DMS153 treated with DMSO at 0.1 percent for 48 hours (cell line): ENCODE measurements around the gene TBCEL.
"Not testable (repeated sequence)": the region's sequence is repeated elsewhere in the genome, so short reads cannot be mapped to it uniquely, and the experiment has no call there.

Experiments used
- DNase-seq: peaks from one replicate; lab custom pipeline; 2025; ENCODE audit not compliant: unreplicated experiment; lab: John Stamatoyannopoulos, UW

Gene TBCEL

DNA sequence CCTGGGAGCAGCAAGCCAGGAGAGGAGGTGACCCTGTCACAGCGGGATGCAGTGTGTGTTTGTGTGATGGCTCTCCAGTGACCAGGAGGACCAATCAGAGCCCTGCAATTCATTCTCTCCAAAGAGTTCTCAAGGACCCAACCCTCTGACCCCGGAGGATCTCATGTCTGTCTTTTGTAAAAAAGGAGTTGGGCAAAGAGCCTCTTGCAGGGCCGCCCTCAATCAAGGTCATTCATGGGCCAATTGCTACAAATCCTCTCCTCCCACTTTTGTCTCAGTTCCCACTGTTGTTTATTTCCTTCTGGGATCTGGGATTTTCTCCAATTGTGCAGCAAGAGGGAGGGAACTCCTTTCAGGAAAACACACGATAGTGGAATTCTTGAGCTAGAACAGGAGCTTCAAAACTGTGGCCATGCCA, 81.2 kb downstream of the TBCEL start:
- no peak for DNase-seq

- no peak for DNase-seq
Observed at GRCh38 chr11:121105481-121106195, 81.7 kb downstream of the TBCEL start.

GRCh38 chr11:121106812-121107211, 82.9 kb downstream of the TBCEL start:
- DNase-seq = peak; percentile 55

DNA sequence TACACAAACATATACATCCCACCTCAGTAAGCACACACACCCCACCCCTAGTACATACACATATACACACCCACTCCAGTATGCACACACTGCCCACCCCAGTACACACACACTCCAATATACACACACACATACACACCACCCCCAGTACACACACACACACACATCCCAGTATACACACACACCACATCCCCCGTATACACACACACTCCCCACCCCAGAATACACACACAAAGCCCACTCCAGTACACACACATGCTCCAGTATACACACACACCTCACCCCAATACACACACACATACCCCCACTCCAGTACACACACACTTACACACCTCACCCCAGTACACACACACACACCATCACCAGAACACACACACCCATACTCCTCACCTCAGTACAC, 84.5 kb downstream of the TBCEL start:
- no peak for DNase-seq

DNA sequence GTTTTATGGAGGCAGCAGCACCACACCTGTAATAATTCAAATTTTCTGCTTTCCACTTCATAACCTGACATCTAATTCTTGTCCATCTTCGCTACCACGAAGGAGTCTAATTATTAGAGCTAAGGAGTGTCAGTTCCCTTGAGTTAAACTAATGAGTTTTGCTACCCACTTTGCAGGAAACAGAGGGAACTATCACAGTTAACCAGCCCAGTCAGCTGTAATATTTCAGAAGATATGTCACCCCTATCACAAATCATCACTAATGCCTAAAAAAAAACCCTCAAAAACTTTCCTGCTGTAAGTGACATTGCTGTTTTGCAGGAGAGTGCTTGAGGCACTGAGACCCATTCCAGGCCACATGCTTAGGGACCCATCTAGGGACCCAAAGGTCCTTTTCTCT, 85.6 kb downstream of the TBCEL start:
- no peak for DNase-seq

GRCh38 chr11:121109916-121110586, 86.1 kb downstream of the TBCEL start:
- DNase-seq = no peak

- DNase-seq = no peak
Observed at GRCh38 chr11:121110871-121111724, 87.2 kb downstream of the TBCEL start.

- peak; percentile 78 for DNase-seq
Observed at GRCh38 chr11:121112498-121113455, 88.9 kb downstream of the TBCEL start.

DNA sequence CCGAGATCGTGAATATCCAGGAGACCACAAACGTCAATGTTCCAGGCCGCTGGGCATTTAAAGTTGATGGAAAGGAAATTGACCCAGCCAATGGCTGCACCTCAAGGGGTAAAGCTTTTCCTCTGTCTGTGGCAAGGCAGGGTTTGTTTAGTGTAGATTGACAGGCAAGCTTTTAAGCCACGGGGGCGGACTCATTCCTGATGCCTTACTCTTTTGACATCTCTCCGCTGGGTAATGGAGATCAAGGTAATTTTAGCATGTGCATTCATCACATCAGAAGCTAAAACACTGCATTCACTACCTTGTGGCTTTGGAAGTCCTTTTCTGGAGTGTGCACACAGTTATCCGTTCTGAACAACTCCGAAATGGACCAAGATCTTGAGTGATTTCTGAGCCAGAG, 89.7 kb downstream of the TBCEL start:
- no peak for DNase-seq

DNA sequence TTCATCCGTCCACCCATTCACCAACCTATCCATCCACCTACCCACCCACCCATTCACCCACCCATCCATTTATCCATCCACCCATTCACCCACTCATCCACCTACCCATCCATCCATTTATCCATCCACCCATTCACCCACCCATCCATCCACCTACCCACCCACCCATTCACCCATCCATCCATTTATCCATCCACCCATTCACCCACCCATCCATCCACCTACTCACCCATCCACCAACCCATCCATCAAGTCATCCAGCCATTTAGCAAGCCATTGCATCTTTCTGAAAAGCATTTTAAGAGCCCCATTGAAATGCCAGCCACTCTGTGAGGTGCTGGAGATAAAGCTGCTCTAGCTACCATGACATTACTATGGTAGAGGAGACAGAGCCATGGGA, 91.1 kb downstream of the TBCEL start:
- DNase-seq = not testable (repeated sequence)

DNA sequence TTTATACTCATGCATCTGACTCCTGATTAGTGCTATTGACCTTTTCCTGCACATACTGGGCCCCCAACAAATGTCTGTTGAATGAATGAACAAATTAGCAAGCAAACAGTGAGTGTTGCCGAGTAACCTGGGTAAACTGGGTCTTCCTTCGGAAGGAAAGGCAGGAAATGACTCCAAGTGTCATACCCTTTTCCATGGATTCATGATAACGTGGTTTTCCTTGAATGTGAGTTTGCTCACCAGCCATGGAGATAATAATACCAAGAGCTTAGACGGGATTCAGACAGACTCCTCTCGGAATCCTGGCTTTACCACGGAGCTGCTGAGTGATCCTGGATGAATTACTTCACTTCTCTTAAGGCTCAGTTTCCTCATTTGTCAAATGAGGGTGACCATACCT, 93.9 kb downstream of the TBCEL start:
- DNase-seq = no peak

DNA sequence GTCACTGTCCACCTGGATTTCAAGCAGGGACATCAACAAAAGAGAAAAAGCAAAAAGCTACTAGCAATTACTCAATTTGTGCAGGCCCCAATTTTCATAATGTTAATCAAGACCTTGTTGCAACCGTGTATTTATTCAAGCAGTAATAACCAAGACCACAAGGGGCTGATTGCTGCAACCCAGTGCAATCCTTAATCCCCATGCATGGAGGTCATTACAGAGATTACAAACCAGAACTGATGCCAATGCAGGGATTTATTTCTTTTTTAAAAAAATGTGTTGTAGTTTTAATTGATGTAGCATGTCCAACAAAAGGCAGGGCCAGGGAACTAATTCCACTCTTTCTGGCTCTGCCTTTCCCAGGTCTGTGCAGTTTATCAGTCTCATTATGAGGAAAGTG, 95.5 kb downstream of the TBCEL start:
- DNase-seq = no peak

DNA sequence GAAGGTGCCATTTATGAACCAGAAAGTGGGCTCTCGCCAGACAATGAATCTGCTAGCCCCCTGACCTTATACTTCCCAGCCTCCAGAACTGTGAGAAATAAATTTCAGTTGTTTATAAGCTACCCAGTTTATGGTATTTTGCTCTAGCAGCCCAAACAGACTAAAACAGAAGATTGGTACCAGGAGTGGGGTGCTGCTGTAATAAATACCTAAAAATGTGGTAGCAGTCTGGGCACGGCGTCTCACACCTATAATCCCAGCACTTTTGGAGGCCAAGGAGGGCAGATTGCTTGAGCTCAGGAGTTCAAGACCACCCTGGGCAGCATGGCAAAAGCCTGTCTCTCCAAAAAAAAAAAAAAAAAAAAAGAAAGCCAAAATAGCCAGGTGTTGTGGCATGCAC, 98.4 kb downstream of the TBCEL start:
- DNase-seq = no peak

DNA sequence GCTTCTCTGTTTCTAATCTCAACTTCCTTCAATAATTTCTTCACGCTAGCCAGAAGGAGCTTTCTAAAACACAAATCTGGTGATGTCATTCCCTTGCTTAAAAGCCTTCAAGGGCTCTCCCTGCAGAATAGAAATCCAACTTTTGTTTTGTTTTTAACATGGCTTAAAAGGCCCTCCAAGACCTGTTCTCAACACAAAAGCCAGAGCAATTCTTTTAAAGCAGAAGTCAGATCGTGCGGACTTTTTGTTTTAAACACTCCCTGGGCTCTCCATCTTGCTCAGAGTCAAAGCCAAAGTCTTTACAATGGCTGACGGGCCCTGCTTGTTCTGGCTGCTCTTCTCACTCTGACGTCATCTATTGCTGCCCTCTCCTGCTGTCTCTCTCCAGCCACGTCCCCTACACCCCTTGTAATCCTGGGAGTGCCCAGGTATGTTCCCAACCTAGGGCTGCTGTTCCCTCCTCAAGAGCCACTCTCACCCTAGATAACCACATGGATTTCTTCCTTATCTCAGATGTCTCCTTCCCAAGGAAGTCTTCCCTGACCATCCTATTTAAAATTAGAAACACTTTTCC, 99.7 kb downstream of the TBCEL start:
- no peak for DNase-seq

- DNase-seq = no peak
Observed at GRCh38 chr11:121127809-121128208, 103.9 kb downstream of the TBCEL start.

GRCh38 chr11:121129362-121130340, 105.7 kb downstream of the TBCEL start:
- DNase-seq = no peak

DNA sequence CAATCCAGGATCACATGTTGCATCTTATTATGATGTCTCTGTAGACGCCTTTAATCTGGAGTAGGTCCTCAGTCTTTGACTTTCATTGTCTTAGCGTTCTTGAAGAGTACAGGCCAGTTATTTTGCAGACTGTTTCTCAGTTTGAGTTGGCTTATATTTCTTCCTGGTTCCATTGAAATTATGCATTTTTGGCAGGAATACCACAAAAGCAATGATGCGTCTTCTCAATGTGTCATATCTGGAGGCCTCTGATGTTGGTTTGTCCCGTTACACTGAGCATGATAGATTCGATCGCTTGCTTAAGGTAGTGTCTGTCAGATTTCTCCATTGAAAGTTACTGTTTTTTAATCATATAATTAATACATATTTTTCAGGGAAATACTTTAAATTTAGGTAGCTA, 107.8 kb downstream of the TBCEL start:
- no peak for DNase-seq

GRCh38 chr11:121132211-121132976, 108.5 kb downstream of the TBCEL start:
- no peak for DNase-seq
